Astrocyte (in vitro differentiated cells and primary cell): ENCODE data around the gene ZNF667. TPM values are rescaled to one million over a fixed set of nuclear protein-coding genes. Genes with fewer than 3 reads are reported as not detected.

Experiments
- DNase-seq: peaks from one replicate; pipeline ENCODE4 v3.0.0-alpha.2; 2010; ENCODE audit warnings: low read depth
- FAIRE-seq: peaks from 2 replicates; lab custom pipeline; 2011; peaks lifted over from hg19 to GRCh38; lab: Jason Lieb, UNC
- H2AFZ ChIP-seq: 2 replicates; pipeline ENCODE4 v1.6.0; 2012; ENCODE audit warnings: low read depth, low read length, inconsistent platforms
- H3K27ac ChIP-seq: 2 replicates; pipeline ENCODE4 v1.5.1; 2011; ENCODE audit warnings: low read depth, low read length, inconsistent platforms
- H3K27me3 ChIP-seq: 2 replicates; pipeline ENCODE4 v1.6.0; 2011; ENCODE audit warnings: low read length, inconsistent platforms; ENCODE audit not compliant: insufficient read depth
- H3K36me3 ChIP-seq: 2 replicates; pipeline ENCODE4 v1.5.1; 2011; ENCODE audit warnings: low read length, inconsistent platforms; ENCODE audit not compliant: insufficient read depth
- H3K4me1 ChIP-seq: 2 replicates; pipeline ENCODE4 v1.5.1; 2011; ENCODE audit warnings: low read length, inconsistent platforms; ENCODE audit not compliant: insufficient read depth
- H3K4me2 ChIP-seq: 2 replicates; pipeline ENCODE4 v1.6.0; 2012; ENCODE audit warnings: low read length, inconsistent platforms
- H3K4me3 ChIP-seq: 2 replicates; pipeline ENCODE4 v1.5.1; 2011; ENCODE audit warnings: low read depth, mild to moderate bottlenecking, low read length, inconsistent platforms; ENCODE audit not compliant: insufficient read depth
- H3K79me2 ChIP-seq: 2 replicates; pipeline ENCODE4 v1.6.0; 2012; ENCODE audit warnings: mild to moderate bottlenecking, low read length, inconsistent platforms; ENCODE audit not compliant: insufficient read depth
- H3K9ac ChIP-seq: 2 replicates; pipeline ENCODE4 v1.6.0; 2012; ENCODE audit warnings: mild to moderate bottlenecking, low read length, inconsistent platforms
- H3K9me3 ChIP-seq: 2 replicates; pipeline ENCODE4 v1.5.1; 2012; ENCODE audit warnings: low read depth, mild to moderate bottlenecking, low read length, inconsistent platforms; ENCODE audit not compliant: insufficient read depth
- H4K20me1 ChIP-seq: 2 replicates; pipeline ENCODE4 v1.6.0; 2012; ENCODE audit warnings: low read length, inconsistent platforms; ENCODE audit not compliant: insufficient read depth
- H3K27ac Mint-ChIP-seq: one replicate; pipeline ENCODE4 v1.8.0; 2021; ENCODE audit warnings: mild to moderate bottlenecking, mixed read lengths; ENCODE audit not compliant: unreplicated experiment
- H3K27me3 Mint-ChIP-seq: one replicate; pipeline ENCODE4 v1.8.0; 2021; ENCODE audit warnings: low read depth, mixed read lengths; ENCODE audit not compliant: unreplicated experiment
- H3K36me3 Mint-ChIP-seq: one replicate; pipeline ENCODE4 v1.8.0; 2021; ENCODE audit warnings: low read depth, mixed read lengths; ENCODE audit not compliant: unreplicated experiment
- H3K4me1 Mint-ChIP-seq: one replicate; pipeline ENCODE4 v1.8.0; 2021; ENCODE audit warnings: low read depth, mixed read lengths; ENCODE audit not compliant: unreplicated experiment
- H3K4me3 Mint-ChIP-seq: one replicate; pipeline ENCODE4 v1.8.0; 2021; ENCODE audit warnings: mild to moderate bottlenecking, moderate library complexity, mixed read lengths; ENCODE audit not compliant: unreplicated experiment
- H3K9me3 Mint-ChIP-seq: one replicate; pipeline ENCODE4 v1.8.0; 2021; ENCODE audit warnings: mild to moderate bottlenecking, mixed read lengths; ENCODE audit not compliant: unreplicated experiment
- CTCF ChIP-seq: IDR thresholded peaks from 2 replicates; pipeline ENCODE4 v1.5.1; 2011; ENCODE audit warnings: low read depth, mild to moderate bottlenecking, inconsistent platforms, low read length, moderate library complexity; ENCODE audit not compliant: insufficient read depth
- EZH2 ChIP-seq: IDR thresholded peaks from 2 replicates; pipeline ENCODE4 v1.6.1; 2012; ENCODE audit warnings: mild to moderate bottlenecking, low read length, inconsistent platforms; ENCODE audit not compliant: insufficient read depth
- total RNA-seq: library from RNA; stranded (reverse); gene quantifications from 2 replicates; pipeline ENCODE4 v1.2.1, GENCODE V29; 2021

The ZNF667 gene
- total RNA-seq, 1 donor from 2014 or later: 0.64 TPM

- Mint-ChIP-seq H3K27ac (peak within 1 kb of the TSS; percentile 84), H3K27me3 (no peaks in the 10 kb centered on the region), H3K4me3 (peak within 1 kb of the TSS; percentile 95), H3K4me1 (no peaks in the 10 kb centered on the region), H3K9me3 (peaks cover 19% of the 10 kb centered on the region), H3K36me3 (peaks cover 57% of the 10 kb centered on the region)
- Histone ChIP-seq H3K9me3 (peaks cover 19% of the 10 kb centered on the region), H3K9ac (peak within 1 kb of the TSS; percentile 88), H3K27ac (peak within 1 kb of the TSS; percentile 75), H3K4me3 (peak within 1 kb of the TSS; percentile 83), H3K27me3 (no peaks in the 10 kb centered on the region), H3K4me2 (peak within 1 kb of the TSS; percentile 94), H3K79me2 (no peaks in the 10 kb centered on the region), H4K20me1 (no peaks in the 10 kb centered on the region), H3K4me1 (peaks cover 3% of the 10 kb centered on the region), H2AFZ (peak within 1 kb of the TSS; percentile 99), H3K36me3 (no peaks in the 10 kb centered on the region)
- DNase-seq (peak; percentile 93), FAIRE-seq (peak; percentile 69)
- TF ChIP-seq EZH2: no peak
- TF ChIP-seq CTCF: peak; percentile 59
Observed at GRCh38 chr19:56393119-56394012, 83.8 kb downstream of the ZNF667 start, which contains the start of gene ZNF582. TSS of gene ZNF582 (minus strand) at chr19:56393534. CDS start at chr19:56391752, 1,782 bp downstream.

Other genes starting within 250 kb of the ZNF667 start
- not detected in 2 replicates for gene EDDM13, start 204.6 kb downstream of the ZNF667 start, total RNA-seq
- 6.6 and 7.2 TPM in 2 replicates for gene ZSCAN5A, start 162.5 kb downstream of the ZNF667 start, total RNA-seq
- gene ZNF582, start 83.8 kb downstream of the ZNF667 start, total RNA-seq: 3.6 and 4.9 TPM in 2 replicates
- gene ZNF583, start 73.0 kb downstream of the ZNF667 start, total RNA-seq: 6.4 and 8.1 TPM in 2 replicates
- gene ZNF471, start 30.5 kb upstream of the ZNF667 start, total RNA-seq: 0.26 and 0.77 TPM in 2 replicates
- gene ZFP28, start 61.6 kb upstream of the ZNF667 start, total RNA-seq: 2.3 and 3.2 TPM in 2 replicates
- 4.9 and 6.8 TPM in 2 replicates for gene ZNF470, start 90.1 kb upstream of the ZNF667 start, total RNA-seq
- gene ZNF71, start 118.0 kb upstream of the ZNF667 start, total RNA-seq: 10.9 and 12.2 TPM in 2 replicates
- gene SMIM17, start 165.8 kb upstream of the ZNF667 start, total RNA-seq: 0.27 TPM in 1 of 2 replicates, not detected in the other
- gene ZNF835, start 194.4 kb upstream of the ZNF667 start, total RNA-seq: not detected in 2 replicates